GM12864 (cell line): ENCODE measurements around the gene PDPK1.
"Not testable (repeated sequence)": the region's sequence is repeated elsewhere in the genome, so short reads cannot be mapped to it uniquely, and the experiment has no call there.

ENCODE experiments used
- DNase-seq: peaks from one replicate; pipeline ENCODE4 v3.0.0-alpha.2; 2011; ENCODE audit warnings: low read depth
- H3K4me3 ChIP-seq: 2 replicates; pipeline ENCODE4 v1.5.1; 2011; ENCODE audit warnings: mild to moderate bottlenecking, low read depth, low read length, control low read depth
- TF ChIP-seq, protein P1 (sequence below): IDR thresholded peaks from 2 replicates; pipeline ENCODE4 v1.5.1; 2011; ENCODE audit warnings: low read depth, mild to moderate bottlenecking, moderate library complexity, low read length, control low read depth, inconsistent platforms; ENCODE audit errors: missing control alignments

PDPK1 gene

DNA sequence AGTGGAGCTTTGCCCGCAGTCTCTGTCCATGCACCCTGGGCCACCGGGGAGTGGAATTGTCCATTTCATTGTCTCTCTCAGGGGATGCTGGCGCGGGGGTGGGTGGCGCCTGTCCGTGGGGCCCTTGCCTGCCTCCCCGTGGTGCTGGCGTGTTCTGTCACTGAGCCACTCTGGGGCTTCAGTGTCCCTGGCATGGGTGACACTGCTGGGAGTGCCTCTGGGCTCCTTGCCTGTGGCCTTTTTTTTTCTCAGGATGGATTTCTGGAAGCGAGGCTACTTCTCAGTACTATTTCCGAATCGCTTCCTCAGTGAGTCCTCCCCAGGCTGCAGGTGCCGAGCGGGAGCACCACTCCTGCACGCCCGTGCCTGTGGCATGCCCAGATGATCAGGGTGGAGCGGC, 55.0 kb downstream of the PDPK1 start:
- no peak for DNase-seq
- TF ChIP-seq, protein P1, sequence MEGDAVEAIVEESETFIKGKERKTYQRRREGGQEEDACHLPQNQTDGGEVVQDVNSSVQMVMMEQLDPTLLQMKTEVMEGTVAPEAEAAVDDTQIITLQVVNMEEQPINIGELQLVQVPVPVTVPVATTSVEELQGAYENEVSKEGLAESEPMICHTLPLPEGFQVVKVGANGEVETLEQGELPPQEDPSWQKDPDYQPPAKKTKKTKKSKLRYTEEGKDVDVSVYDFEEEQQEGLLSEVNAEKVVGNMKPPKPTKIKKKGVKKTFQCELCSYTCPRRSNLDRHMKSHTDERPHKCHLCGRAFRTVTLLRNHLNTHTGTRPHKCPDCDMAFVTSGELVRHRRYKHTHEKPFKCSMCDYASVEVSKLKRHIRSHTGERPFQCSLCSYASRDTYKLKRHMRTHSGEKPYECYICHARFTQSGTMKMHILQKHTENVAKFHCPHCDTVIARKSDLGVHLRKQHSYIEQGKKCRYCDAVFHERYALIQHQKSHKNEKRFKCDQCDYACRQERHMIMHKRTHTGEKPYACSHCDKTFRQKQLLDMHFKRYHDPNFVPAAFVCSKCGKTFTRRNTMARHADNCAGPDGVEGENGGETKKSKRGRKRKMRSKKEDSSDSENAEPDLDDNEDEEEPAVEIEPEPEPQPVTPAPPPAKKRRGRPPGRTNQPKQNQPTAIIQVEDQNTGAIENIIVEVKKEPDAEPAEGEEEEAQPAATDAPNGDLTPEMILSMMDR, result no peak
- H3K4me3 ChIP-seq, result no peak overlapping the region

DNA sequence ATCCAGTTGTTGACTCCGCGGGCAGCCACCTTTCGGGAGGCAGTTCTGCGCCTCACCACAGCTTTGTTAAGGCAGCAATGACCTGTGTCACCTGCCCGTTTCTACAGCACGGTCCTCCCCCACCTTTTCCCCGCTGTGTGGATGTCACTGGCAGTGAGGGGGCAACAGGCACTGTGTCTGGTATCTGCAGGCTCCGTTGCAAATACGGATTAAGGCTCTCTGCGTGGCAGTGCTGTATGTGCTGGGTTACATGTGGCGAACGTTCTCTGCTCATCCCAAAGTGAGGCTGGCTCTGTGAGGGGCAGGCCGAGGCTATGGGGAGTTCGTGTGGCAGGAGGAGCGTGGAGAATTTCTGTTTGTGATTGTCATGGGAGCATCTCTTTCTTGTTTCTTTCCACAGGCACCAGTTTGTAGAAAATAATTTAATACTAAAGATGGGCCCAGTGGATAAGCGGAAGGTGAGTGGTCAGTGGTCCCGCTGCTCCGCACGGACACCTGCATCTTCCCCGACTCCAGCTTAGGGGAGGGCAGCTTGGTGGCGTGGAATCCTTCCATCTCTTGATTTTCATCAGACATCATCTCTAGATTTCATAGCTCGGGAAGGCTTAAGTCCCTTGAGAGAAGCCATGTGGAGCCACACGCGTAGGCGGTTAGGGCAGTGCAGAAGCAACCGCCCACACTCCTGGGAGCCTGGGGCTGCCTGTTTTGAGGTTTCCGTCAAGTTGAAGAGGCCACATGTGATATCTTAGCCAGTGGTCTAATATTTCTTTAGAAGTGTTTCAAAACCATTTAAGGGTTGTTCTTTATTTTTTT, 57.8 kb downstream of the PDPK1 start:
- TF ChIP-seq, protein P1, result no peak
- no peak overlapping the region for H3K4me3 ChIP-seq
- no peak for DNase-seq

DNA sequence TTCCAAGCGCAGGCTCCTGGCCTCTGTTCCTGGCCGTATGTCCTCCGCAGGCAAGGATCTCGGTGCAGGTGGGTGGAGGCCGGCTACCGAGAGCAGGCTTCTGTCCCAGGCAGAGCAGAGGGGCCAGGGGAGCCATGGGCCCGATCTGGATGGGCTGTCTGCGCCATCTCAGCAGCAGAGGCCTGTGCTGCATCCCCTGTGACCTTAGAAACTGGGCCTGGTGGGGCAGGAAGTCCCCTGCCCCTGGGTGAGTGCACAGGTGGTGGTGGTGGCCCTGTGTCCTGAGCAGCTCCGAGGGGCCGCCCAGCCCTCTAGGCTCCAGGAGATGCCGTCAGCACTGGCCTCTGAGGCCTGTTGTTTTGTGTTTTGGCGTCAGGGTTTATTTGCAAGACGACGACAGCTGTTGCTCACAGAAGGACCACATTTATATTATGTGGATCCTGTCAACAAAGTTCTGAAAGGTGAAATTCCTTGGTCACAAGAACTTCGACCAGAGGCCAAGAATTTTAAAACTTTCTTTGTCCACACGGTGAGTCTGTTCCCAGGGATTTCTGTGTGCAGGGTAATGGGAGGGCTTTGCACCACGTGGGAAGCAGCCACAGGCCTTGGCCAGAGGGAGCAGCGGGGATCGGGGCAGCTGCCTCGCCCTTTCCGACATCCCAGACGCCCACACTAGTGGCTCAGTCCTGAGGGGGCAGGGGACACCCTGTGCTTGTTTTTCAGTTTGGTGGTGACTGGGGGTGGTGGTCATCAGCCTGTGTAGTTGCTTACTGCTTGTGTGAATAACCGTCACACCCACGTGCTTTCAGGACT, 59.1 kb downstream of the PDPK1 start:
- H3K4me3 ChIP-seq, result no peak overlapping the region
- no peak for DNase-seq
- TF ChIP-seq, protein P1, result no peak

DNA sequence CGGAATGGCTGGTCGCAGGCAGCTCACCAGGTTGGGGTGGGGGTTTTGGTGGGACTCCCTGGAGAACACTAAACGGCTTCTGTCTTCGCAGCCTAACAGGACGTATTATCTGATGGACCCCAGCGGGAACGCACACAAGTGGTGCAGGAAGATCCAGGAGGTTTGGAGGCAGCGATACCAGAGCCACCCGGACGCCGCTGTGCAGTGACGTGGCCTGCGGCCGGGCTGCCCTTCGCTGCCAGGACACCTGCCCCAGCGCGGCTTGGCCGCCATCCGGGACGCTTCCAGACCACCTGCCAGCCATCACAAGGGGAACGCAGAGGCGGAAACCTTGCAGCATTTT, 59.7 kb downstream of the PDPK1 start:
- TF ChIP-seq, protein P1, result no peak
- no peak overlapping the region for H3K4me3 ChIP-seq
- DNase-seq, result no peak

DNA sequence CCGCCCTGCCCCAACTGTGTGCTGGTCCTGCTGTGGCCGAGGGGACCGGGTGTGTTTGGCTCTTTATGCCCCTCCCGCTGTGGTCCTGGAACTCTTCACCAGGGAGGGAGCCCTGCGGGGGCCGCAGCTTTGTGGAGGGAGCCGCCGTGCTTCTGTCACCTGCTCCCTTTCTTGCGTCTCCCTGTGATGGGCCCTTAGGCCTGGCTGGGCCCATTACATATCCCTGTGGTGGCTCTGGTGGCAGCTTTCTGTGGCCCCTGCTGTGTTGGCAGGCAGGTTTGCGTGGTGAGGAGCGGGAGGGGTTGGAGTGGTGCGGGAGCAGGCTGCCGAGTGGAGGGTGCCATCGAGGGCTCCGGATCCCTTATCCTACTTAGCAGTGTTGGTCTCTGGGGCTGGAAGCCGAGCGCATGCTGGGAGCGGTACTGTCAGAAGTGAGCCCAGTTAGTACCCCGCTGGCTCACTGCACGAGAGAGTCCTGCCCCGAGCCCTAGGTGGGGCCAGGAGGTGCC, 60.4 kb downstream of the PDPK1 start:
- H3K4me3 ChIP-seq, result no peak overlapping the region
- DNase-seq, result no peak
- TF ChIP-seq, protein P1, result no peak

DNA sequence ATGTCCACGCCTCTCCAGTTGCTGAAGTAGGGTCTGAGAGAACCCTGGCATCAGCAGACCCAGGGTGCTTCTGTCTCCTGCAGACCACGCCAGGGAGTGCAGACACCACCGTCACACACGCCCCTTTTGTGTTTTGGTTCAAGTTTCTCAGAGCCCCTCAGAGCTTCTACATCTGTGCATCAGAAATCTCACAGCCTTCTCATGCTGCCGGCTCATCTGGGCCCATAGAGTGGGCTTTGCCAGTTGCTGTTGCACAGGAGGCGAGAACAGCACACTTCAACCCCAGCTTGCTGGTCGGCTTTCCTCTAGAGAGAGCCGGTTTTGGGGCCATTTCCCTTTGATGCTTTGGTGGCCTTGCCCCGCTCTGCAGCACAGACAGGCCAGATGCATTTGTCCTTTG, 60.9 kb downstream of the PDPK1 start:
- TF ChIP-seq, protein P1, result no peak
- no peak for DNase-seq
- no peak overlapping the region for H3K4me3 ChIP-seq

DNA sequence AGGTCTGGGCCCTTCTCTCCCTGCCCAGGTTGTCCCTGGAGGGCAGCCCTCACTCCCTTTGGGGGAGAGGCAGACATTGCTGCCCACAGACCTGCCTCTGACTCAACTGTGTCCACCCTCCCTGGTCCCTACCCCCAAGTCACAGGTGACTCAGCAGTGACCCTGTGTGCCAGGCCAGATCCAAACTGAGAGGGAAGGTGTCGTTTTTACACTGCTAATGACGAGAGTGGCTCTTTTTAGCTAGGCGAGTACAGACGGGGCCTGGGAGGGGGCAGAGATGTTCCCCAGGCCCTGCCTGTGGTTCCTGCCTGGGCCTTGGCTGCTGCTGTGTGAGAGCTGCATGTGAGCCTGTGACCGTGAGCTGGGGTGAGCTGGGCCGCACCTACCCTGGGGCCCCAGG, 61.3 kb downstream of the PDPK1 start:
- H3K4me3 ChIP-seq, DNase-seq: not testable (repeated sequence)

DNA sequence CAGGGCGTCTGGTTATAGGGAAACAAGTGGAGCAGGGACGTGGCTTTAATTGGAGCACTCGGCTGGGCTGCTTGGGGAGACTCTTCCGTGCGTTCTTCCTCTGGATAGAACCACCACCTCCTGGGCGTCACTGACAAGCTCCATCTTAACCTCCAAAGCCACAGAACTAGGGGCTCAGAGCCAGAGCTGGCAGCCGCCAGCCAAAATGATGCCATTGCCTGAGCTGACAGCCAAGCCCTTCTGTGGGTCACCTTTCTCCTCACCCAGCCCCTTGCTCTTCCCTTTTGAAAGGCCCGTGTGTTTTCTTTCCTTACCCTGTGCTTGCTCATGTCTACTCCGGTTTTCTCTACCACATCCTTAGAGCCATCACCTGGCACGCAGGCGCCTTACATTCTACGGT, 62.0 kb downstream of the PDPK1 start:
- not testable (repeated sequence) for DNase-seq, H3K4me3 ChIP-seq

DNA sequence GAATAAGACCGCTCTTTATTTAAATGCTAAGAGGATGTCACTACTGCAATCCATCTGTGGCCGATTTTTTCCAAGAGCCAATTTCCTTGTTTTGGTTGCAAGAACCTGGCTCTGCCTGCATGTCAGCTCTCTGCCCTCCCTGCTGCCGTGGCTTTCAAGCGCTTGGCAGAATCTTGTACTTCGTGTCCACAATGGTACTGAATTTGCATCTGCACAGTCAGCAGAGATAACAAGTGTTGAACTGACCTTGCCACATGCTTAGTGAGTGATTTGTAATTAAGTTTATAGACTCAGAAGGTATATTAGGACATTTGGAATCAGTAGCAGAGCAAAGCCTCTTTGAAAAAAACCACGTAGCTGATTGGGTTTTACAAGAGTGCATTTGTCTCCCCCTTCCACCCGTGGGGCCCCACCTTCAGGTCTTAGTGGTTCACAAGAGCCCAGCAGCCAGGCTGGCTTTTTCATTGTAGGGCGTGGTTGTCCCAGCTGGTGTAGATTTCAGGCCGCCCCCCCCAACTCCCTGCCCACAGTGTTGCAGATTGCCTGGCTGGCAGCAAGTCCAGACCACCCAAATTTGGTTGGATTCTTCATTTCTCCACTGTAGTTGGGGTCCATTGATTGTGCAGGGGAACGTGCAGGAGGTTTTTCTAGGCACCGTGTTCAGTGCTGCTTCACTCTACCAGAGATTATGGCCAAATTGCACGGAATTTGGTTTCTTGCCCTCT, 63.6 kb downstream of the PDPK1 start:
- not testable (repeated sequence) for H3K4me3 ChIP-seq, DNase-seq

DNA sequence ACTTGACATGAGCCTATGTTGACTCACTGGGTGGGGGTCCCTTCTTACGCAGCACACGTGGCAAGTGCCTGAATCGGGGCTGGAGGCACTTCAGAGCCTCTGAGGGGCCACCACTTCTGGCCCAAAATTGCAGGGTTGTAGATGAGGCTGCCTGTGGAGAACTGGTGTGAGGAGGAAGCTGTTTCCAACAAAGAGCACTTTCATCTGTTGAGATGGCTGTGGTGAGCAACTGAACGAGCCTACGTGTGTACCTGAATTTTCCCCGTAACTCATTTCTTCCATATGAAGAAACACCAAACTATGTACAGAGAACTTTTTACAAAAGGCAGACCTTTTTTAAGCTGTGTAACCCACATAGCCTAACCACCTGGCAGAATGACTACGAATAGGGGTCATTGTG, 64.4 kb downstream of the PDPK1 start:
- DNase-seq, H3K4me3 ChIP-seq: not testable (repeated sequence)
